Caco-2 (cell line): Measurements from ENCODE around the gene C22orf23. TPM values are rescaled to one million over a fixed set of nuclear protein-coding genes. Genes with fewer than 3 reads are reported as not detected.

Experiments
- BruUV-seq: library from RNA; stranded (reverse); fragments of 400-500 nt; replicated peaks from 2 replicates; lab custom pipeline; 2021; lab: Mats Ljungman, UMichigan
- CTCF ChIA-PET: fragments of 300-600 bp; sonication (Branson Sonifier 250); formaldehyde crosslinking; loops from one replicate; lab custom pipeline; 2022; ENCODE audit warnings: antibody characterized with exemption; lab: Charles Lee
- POLR2A ChIA-PET: fragments of 300-600 bp; sonication (Branson Sonifier 250); formaldehyde crosslinking; loops from one replicate; lab custom pipeline; 2022; ENCODE audit warnings: antibody characterized with exemption; lab: Charles Lee
- DNase-seq, 2 experiments: peaks; one replicate each; pipeline versions ENCODE4 v3.0.0 to v3.0.0-alpha.2; 2020 to 2022
- H3K27me3 ChIP-seq: replicated peaks from 2 replicates; pipeline ENCODE4 v1.6.0; 2011; ENCODE audit warnings: low read length; ENCODE audit not compliant: control insufficient read depth, insufficient read depth
- H3K36me3 ChIP-seq: 2 replicates; pipeline ENCODE4 v1.5.1; 2011; ENCODE audit warnings: low read length; ENCODE audit not compliant: control insufficient read depth, insufficient read depth
- H3K4me1 ChIP-seq: fragments of 250-450 bp; sonication (Bioruptor Pico); 2 replicates; pipeline ENCODE4 v1.5.1; 2020; ENCODE audit warnings: mild to moderate bottlenecking
- H3K4me3 ChIP-seq: 2 replicates; pipeline ENCODE4 v1.5.1; 2011; ENCODE audit warnings: low read depth, mild to moderate bottlenecking, control low read depth, low read length
- H3K9me3 ChIP-seq: fragments of 250-450 bp; sonication (Bioruptor Pico); 2 replicates; pipeline ENCODE4 v1.5.1; 2020; ENCODE audit warnings: mild to moderate bottlenecking, moderate library complexity
- H3K27ac Mint-ChIP-seq: one replicate; pipeline ENCODE4 v1.8.0; 2022; ENCODE audit warnings: mixed read lengths; ENCODE audit not compliant: unreplicated experiment
- H3K27me3 Mint-ChIP-seq: one replicate; pipeline ENCODE4 v1.8.0; 2022; ENCODE audit warnings: mixed read lengths; ENCODE audit not compliant: insufficient read depth, unreplicated experiment
- H3K36me3 Mint-ChIP-seq: one replicate; pipeline ENCODE4 v1.8.0; 2022; ENCODE audit warnings: mild to moderate bottlenecking, mixed read lengths; ENCODE audit not compliant: insufficient read depth, unreplicated experiment
- H3K4me1 Mint-ChIP-seq: one replicate; pipeline ENCODE4 v1.8.0; 2022; ENCODE audit warnings: low read depth, mixed read lengths; ENCODE audit not compliant: unreplicated experiment
- H3K4me3 Mint-ChIP-seq: one replicate; pipeline ENCODE4 v1.8.0; 2022; ENCODE audit warnings: mild to moderate bottlenecking, moderate library complexity, mixed read lengths; ENCODE audit not compliant: unreplicated experiment
- H3K9me3 Mint-ChIP-seq: one replicate; pipeline ENCODE4 v1.8.0; 2022; ENCODE audit warnings: mixed read lengths; ENCODE audit not compliant: unreplicated experiment
- CTCF ChIP-seq, 2 experiments: fragments of 200-600 bp in 1 of 2; IDR thresholded peaks; 1 replicate in 1 of 2; 2 replicates in 1 of 2; pipeline versions ENCODE4 v1.5.1 to v1.8.0; 2011 to 2022; ENCODE audit warnings: antibody characterized with exemption in 1 of 2, control low read depth in 1 of 2, inconsistent platforms in 1 of 2, low read depth in 1 of 2, low read length in 1 of 2, mild to moderate bottlenecking in 1 of 2, moderate library complexity in 1 of 2; ENCODE audit not compliant: insufficient read depth in 1 of 2, severe bottlenecking in 1 of 2, unreplicated experiment in 1 of 2
- intact Hi-C: fragments of 100-400 bp; cut with micrococcal nuclease; formaldehyde crosslinking; loops from one replicate; pipeline ENCODE4 v1.10.0; 2022; ENCODE audit not compliant: unreplicated experiment
- total RNA-seq: library from RNA; stranded (reverse); gene quantifications from 2 replicates; pipeline ENCODE4 v1.2.3, GENCODE V29; 2022

C22orf23 gene
- total RNA-seq, 1 experiment from 2014 or later, result not detected

GRCh38 chr22:37991731-37992442 lies 38.5 kb upstream of the C22orf23 start:
- Histone ChIP-seq H3K4me1 (no peaks in the 10 kb centered on the region), H3K36me3 (no peaks in the 10 kb centered on the region), H3K27me3 (no peaks in the 10 kb centered on the region; the same call in 1 of the 2 replicates), H3K9me3 (no peaks in the 10 kb centered on the region), H3K4me3 (no peak overlapping the region)
- BruUV-seq, result no TSS peak
- DNase-seq, result no peak
- Mint-ChIP-seq H3K9me3 (no peaks in the 10 kb centered on the region), H3K4me1 (no peaks in the 10 kb centered on the region), H3K27me3 (no peaks in the 10 kb centered on the region), H3K27ac (no peak overlapping the region), H3K4me3 (no peak overlapping the region), H3K36me3 (no peaks in the 10 kb centered on the region)
- no peak for TF ChIP-seq CTCF (IDR thresholded peaks at IDR 0.05; ENCODE audit: insufficient read depth in 1 of 2, low read depth in 1 of 2, low read length in 1 of 2, severe bottlenecking in 1 of 2, unreplicated experiment in 1 of 2)
- CTCF ChIA-PET, result no interaction called here
- POLR2A ChIA-PET, result no interaction called here
- intact Hi-C loops, result no loop called here

GRCh38 chr22:37990862-37991261 lies 37.5 kb upstream of the C22orf23 start:
- no TSS peak for BruUV-seq
- Mint-ChIP-seq H3K27me3 (no peaks in the 10 kb centered on the region), H3K4me3 (no peak overlapping the region), H3K36me3 (no peaks in the 10 kb centered on the region), H3K4me1 (no peaks in the 10 kb centered on the region), H3K27ac (no peak overlapping the region), H3K9me3 (no peaks in the 10 kb centered on the region)
- no peak for DNase-seq
- no peaks in the 10 kb centered on the region for H3K36me3 ChIP-seq
- no peaks in the 10 kb centered on the region for H3K9me3 ChIP-seq
- POLR2A ChIA-PET, result no interaction called here
- no peak for TF ChIP-seq CTCF (IDR thresholded peaks at IDR 0.05; ENCODE audit: insufficient read depth in 1 of 2, low read depth in 1 of 2, low read length in 1 of 2, severe bottlenecking in 1 of 2, unreplicated experiment in 1 of 2)
- intact Hi-C loops, result no loop called here
- CTCF ChIA-PET, result interaction anchor here (0.9 kb wide), 1 partner anchor 103 kb away, joined by 3 read pairs; no protein-coding TSS in a partner anchor
- no peaks in the 10 kb centered on the region for H3K4me1 ChIP-seq
- H3K4me3 ChIP-seq, result no peak overlapping the region
- no peaks in the 10 kb centered on the region; the same call in 1 of the 2 replicates for H3K27me3 ChIP-seq

- H3K27ac Mint-ChIP-seq, result no peak overlapping the region
- no peaks in the 10 kb centered on the region for H3K36me3 ChIP-seq
- no peaks in the 10 kb centered on the region for H3K4me1 ChIP-seq
- no peaks in the 10 kb centered on the region for H3K9me3 Mint-ChIP-seq
- H3K27me3 ChIP-seq, result no peaks in the 10 kb centered on the region; the same call in 1 of the 2 replicates
- BruUV-seq, result no TSS peak
- ChIA-PET POLR2A (no interaction called here), CTCF (interaction anchor here (0.9 kb wide), 1 partner anchor 103 kb away, joined by 3 read pairs; no protein-coding TSS in a partner anchor)
- H3K36me3 Mint-ChIP-seq, result peaks cover 4% of the 10 kb centered on the region
- H3K27me3 Mint-ChIP-seq, result no peaks in the 10 kb centered on the region
- no peak overlapping the region for H3K4me3 ChIP-seq
- H3K4me3 Mint-ChIP-seq, result no peak overlapping the region
- no peaks in the 10 kb centered on the region for H3K9me3 ChIP-seq
- intact Hi-C loops, result no loop called here
- H3K4me1 Mint-ChIP-seq, result no peaks in the 10 kb centered on the region
- no peak for DNase-seq
- TF ChIP-seq CTCF (IDR thresholded peaks at IDR 0.05; ENCODE audit: insufficient read depth in 1 of 2, low read depth in 1 of 2, low read length in 1 of 2, severe bottlenecking in 1 of 2, unreplicated experiment in 1 of 2), result no peak
These were observed 36.9 kb upstream of the C22orf23 start for GRCh38 chr22:37990301-37990700.
